MM.1S (cell line): ENCODE measurements around the gene CATSPERZ.

Experiments used
- EZH2 ChIP-seq: fragments of 300-600 bp; sonication (generic); optimal IDR thresholded peaks from 2 replicates; pipeline ENCODE3; 2017; ENCODE audit warnings: low read depth, mild to moderate bottlenecking, antibody characterized with exemption, low read length, mixed read lengths
- TF ChIP-seq, protein P1 (sequence below): fragments of 300-600 bp; sonication (generic); IDR thresholded peaks from 2 replicates; pipeline ENCODE4 v1.5.1; 2016; ENCODE audit warnings: antibody characterized with exemption, low read length, mixed read lengths

DNA sequence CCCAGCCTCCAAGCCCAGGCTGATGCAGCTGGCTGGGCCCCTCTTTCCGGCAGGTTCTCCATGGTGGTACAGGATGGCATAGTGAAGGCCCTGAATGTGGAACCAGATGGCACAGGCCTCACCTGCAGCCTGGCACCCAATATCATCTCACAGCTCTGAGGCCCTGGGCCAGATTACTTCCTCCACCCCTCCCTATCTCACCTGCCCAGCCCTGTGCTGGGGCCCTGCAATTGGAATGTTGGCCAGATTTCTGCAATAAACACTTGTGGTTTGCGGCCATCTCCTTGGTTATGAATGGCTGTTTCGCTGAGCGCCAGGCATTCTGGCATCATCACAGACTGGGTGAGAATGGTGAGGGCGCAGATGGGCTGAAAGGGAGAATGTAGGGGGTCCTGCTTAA, 21.4 kb downstream of the CATSPERZ start:
- TF ChIP-seq, protein P1, sequence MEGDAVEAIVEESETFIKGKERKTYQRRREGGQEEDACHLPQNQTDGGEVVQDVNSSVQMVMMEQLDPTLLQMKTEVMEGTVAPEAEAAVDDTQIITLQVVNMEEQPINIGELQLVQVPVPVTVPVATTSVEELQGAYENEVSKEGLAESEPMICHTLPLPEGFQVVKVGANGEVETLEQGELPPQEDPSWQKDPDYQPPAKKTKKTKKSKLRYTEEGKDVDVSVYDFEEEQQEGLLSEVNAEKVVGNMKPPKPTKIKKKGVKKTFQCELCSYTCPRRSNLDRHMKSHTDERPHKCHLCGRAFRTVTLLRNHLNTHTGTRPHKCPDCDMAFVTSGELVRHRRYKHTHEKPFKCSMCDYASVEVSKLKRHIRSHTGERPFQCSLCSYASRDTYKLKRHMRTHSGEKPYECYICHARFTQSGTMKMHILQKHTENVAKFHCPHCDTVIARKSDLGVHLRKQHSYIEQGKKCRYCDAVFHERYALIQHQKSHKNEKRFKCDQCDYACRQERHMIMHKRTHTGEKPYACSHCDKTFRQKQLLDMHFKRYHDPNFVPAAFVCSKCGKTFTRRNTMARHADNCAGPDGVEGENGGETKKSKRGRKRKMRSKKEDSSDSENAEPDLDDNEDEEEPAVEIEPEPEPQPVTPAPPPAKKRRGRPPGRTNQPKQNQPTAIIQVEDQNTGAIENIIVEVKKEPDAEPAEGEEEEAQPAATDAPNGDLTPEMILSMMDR: no peak
- TF ChIP-seq EZH2: no peak
